Hepatocyte (in vitro differentiated cells): ENCODE results near the gene CELSR1.

Source experiments
- CTCF ChIP-seq: fragments of 200-600 bp; sonication (generic); IDR thresholded peaks from 2 replicates; pipeline ENCODE4 v1.5.1; 2016; ENCODE audit warnings: antibody characterized with exemption, mild to moderate bottlenecking; ENCODE audit not compliant: poor library complexity
- EZH2 ChIP-seq: fragments of 200-600 bp; sonication (generic); IDR thresholded peaks from 2 replicates; pipeline ENCODE4 v1.6.1; 2016; ENCODE audit warnings: antibody characterized with exemption, mild to moderate bottlenecking, borderline replicate concordance

DNA sequence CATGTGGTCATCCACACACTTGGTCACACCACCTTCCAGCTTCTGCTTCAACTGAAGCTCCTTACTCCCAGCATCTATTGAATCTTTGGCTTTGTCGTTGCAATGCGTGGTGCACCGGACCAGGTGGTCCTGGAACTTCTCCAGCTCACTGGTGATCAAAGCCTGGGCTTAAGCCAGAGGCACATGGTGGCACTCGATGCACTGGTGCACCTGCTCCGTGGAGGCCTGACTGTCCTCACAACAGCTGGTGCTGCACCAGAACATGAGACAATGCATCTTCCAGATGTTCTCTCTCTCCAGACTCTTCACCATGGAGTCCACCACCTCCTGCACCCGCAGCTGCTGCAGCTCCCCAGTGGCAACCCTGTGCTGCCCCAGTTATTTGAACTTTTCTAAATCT, 56.0 kb downstream of the CELSR1 start:
- TF ChIP-seq EZH2 (no peak), CTCF (no peak)
